ENCODE data around the gene TADA3.

The TADA3 gene

GRCh38 chr3:9757427-9757826 is 34.8 kb downstream of the TADA3 start:
- no peak for DNase-seq

- DNase-seq: no peak
These were observed 37.6 kb downstream of the TADA3 start for GRCh38 chr3:9754678-9755077.

GRCh38 chr3:9750556-9751411 is 41.5 kb downstream of the TADA3 start:
- DNase-seq: no peak

- peak; percentile 97 to 98 for DNase-seq
These were observed 42.4 kb downstream of the TADA3 start, which contains the start of gene OGG1 for GRCh38 chr3:9749645-9750555. OGG1 (plus strand) TSS chr3:9749952; CDS start chr3:9750287, 335 bp downstream.

GRCh38 chr3:9749296-9749644 is 43.0 kb downstream of the TADA3 start:
- DNase-seq: peak in 1 of 2 experiments; percentile 41

- no peak for DNase-seq
These were observed 44.2 kb downstream of the TADA3 start for GRCh38 chr3:9748031-9748430.

- no peak for DNase-seq
These were observed 45.0 kb downstream of the TADA3 start for GRCh38 chr3:9747267-9747666.

GRCh38 chr3:9746330-9746729 is 45.9 kb downstream of the TADA3 start:
- no peak for DNase-seq

GRCh38 chr3:9745521-9745920 is 46.8 kb downstream of the TADA3 start:
- no peak for DNase-seq

- DNase-seq: no peak
These were observed 48.1 kb downstream of the TADA3 start for GRCh38 chr3:9744162-9744561.

- DNase-seq: no peak
These were observed 48.7 kb downstream of the TADA3 start for GRCh38 chr3:9743548-9743947.

- no peak for DNase-seq
These were observed 49.7 kb downstream of the TADA3 start for GRCh38 chr3:9742560-9742959.

GRCh38 chr3:9739181-9739580 is 53.1 kb downstream of the TADA3 start:
- DNase-seq: no peak

GRCh38 chr3:9736831-9737230 is 55.4 kb downstream of the TADA3 start:
- DNase-seq: no peak

- no peak for DNase-seq
These were observed 59.5 kb downstream of the TADA3 start for GRCh38 chr3:9732740-9733115.

- DNase-seq: no peak
These were observed 60.1 kb downstream of the TADA3 start for GRCh38 chr3:9732080-9732739.

GRCh38 chr3:9731206-9732079 is 60.8 kb downstream of the TADA3 start, which contains the start of gene BRPF1:
BRPF1 (plus strand) TSS chr3:9731735; CDS start chr3:9734141, 2,406 bp downstream.
- peak; percentile 97 to 99 for DNase-seq

- DNase-seq: peak; percentile 76 to 78
These were observed 61.5 kb downstream of the TADA3 start for GRCh38 chr3:9730657-9731205.
